Fibroblast of skin of back (primary cell): Measurements from ENCODE around the gene EIF4A3.
"Not testable (repeated sequence)": the region's sequence is repeated elsewhere in the genome, so short reads cannot be mapped to it uniquely, and the experiment has no call there.

Source experiments
- DNase-seq: peaks from one replicate; pipeline ENCODE4 v3.0.0-alpha.2; 2013

Gene EIF4A3

DNA sequence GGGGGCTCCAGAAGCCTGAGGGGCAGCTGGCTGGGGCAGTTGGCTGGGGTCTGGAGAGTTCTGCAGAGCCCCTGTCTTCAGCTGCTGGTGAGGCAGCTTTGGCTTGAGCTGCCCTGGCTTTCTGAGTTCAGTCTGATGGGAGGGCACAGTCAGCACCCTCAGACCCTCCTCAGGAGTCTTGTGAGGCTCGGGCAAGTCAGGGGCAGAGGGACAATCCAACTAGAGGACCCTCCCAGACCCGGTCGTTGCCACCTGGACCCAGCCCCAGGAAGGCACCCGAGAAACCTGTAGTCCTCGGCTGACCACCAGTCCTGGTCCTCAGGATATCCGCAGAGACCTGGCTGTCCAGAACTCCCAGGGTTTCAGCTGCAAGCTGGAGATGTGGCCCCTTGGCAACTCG lies 24.8 kb upstream of the EIF4A3 start:
- DNase-seq, result no peak

DNA sequence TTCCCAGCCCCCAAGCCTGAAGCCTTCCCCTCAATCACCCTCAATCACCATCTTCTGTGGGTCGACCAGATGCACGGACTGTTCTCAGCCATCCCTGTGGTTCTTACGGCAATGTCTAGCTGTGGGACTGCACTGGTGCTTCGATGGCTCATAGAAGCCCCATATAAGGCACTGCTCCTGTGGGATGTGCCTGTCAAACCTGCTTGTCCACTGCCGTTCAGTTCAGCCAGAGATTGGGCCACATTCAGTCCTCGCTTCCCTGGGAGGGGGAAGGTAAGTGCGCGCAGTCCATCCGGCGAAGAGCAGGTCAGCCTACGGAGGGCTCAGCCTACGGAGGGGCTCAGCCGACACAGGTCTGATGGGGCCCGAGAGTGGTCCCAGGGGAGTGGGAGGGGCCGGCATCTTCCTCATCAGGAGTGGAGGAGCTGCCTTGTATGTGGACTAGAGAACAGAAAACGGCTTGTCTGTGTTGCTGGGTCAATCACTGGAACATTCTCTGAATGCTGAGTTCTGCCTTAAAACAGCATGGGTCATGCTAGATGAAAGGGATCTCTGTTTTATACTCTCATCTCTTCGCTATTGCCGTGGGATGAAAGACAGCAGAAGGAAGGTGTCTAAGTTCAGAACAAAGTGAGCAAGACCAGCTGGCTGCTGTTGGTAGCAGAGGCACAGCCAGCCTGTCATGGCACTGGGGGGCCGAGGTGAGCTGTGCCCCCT lies 23.0 kb upstream of the EIF4A3 start, which contains the start of gene CARD14:
CARD14 (plus strand) TSS at position 247 of the 717 bp plus-strand sequence. CDS start 11,409 bp downstream, outside the sequence.
- no peak for DNase-seq

DNA sequence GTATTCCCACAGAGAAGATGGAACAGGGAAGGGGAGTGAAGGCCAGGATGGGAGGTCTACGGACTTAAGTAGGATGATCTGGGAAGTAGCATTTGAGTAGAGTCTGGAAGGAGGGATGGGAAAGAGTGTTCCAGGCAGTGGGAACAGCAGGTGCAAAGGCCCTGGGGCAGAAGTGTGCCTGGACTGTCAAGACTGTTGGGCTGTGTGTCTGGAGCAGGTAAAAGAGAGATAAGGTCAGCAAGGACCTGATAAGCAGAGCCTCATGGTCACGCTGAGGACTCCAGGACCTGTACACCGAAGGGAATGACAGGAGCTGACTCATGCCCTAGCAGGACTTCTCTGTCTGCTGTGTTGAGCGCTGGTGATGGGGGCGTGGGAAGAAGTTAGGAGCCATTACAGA lies 22.2 kb upstream of the EIF4A3 start:
- no peak for DNase-seq

DNA sequence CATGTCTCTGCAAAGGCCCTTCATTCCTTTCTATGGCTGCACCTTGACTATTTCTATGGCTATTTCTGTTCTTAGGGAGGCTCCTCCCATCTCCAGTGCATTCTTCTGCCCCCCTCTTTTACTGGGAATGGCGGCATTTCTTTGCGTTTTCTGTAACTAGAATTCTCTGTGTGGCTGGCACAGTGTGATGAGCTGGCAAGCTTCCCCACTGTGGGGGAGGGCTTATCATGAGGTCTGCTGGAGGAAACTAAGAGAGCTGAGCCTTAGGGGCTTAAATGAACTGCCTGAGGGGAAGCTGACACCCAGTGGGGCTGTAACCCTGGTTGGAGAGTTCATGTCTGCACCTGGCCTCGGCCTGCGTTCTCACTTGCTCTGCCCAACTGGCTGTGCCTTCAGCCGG lies 21.4 kb upstream of the EIF4A3 start:
- DNase-seq, result peak; percentile 45

DNA sequence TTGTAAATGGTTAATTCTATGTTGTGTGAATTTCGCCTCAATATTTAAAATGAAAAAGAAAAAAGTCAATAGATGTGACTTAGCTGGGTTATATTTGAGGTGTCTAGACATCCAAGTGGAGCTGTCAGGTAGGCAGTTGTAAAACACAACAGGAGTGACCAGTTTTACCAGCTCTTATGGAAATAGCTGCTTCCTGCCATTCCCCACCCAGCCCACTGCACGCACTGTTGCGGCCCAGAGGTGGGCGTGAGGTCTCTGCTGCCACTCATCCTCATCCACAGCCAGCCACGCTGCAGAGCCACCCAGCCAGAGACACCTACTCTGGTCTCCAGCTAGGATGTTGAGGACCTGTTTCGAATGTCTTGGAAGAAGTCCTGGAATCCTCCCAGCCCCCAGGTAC lies 19.5 kb upstream of the EIF4A3 start:
- DNase-seq, result no peak

DNA sequence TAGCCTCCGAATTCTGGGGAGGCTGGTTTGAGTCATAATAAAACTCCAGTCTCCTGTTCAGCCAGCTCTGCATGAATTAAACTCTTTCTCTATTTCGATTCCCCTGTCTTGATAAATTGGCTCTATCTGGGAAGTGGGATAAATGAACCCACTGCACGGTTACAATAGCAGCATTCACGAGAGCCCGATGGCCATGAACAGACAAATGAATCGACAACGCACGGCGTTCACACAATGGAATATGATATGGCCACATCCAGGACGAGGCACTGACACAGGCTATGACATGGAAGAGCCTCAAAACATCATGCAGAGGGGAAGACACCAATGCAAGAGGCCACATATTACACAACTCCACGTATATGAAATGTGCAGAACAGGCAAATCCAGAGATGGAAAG lies 17.3 kb upstream of the EIF4A3 start:
- no peak for DNase-seq

DNA sequence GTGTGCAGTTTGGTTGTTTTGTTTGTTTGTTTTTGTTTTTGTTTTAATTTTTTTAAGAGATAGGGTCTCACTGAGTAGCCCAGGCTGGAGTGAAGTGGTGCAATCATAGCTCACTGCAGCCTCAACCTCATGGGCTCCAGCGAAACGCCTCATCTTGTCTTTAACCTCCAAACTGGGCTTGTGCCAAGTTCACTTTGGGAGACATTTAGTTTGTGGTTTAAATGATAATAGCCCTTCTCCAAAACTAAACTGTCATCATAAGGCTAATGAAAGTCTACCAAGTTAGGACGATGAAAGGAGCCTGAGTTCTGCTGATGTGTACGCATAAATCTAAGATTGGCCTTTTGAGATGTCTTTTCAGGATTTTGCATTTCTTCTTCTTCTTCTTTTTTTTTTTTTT lies 16.4 kb upstream of the EIF4A3 start:
- DNase-seq, result no peak

DNA sequence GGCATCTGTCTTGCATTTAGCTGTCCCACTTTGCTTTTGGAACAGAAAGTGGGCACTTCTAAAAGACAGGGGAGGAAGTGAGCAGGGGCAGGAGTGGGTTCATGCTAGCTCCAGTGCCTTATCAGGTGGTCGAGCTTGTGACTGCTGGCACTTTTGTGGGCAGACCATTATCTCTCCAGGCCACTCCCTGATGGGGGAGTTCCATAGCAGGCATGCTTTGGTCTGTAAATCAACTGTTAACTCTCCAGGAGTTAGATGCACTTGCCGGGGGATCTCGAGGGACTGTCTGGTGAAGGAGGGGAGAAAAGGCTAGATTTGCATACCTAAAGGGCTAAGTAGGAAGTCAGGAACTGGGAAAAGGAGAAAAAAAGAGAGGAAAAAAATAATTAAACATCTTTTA lies 13.6 kb upstream of the EIF4A3 start:
- DNase-seq, result no peak

DNA sequence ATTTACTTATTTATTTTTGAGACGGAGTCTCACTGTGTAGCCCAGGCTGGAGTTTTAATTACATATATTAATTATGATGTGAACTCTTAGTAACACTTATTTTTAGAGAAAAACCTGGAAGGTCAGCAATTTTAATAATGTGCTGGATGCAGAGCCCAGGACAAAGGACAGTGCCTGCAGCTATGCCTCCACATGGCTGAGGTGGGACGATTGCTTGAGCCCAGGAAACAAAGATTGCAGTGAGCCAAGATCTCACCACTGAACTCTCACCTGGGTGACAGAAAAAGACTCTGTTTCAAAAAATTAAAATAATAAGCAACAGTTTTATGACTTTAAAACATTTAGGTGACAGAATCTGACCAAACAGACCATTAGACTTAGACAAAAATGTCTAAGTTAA lies 11.9 kb upstream of the EIF4A3 start:
- DNase-seq, result no peak

DNA sequence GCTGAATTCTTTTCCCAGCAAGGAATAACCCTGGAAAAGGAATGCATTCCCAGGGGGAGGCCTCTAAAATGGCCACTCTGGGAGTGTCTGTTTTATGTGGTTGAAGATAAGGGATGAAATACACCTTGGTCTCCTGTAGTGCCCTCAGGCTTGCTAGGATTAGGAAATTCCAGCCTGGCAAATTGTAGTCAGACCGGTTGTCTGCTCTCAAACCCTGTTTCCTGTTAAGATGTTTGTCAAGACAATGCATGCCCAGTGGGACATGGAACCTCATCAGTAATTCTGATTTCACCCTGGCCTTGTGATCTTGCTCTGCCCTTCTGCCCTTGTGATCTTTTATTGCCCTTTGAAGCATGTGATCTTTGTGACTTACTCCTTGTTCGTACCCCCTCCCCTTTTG lies 8.7 kb upstream of the EIF4A3 start:
- not testable (repeated sequence) for DNase-seq

DNA sequence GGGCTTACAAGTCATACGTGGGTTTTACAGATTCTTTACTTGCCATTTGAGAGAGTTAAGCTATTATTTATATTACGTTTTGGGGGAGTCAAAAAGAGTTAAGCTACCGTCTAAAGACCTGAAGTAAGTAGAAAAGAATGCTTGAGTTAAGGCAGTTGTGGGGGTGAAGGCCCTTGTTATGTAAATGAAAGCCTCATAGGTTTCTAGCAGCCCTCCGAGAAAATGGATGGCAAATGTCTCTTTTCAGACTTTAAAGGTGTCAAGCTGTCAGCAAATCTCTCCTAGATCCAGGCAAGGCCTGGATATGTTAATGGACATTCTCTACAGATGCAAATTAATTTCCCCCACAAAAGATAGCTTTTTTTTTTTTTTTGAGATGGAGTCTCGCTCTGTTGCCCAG lies 7.2 kb upstream of the EIF4A3 start:
- DNase-seq, result no peak

DNA sequence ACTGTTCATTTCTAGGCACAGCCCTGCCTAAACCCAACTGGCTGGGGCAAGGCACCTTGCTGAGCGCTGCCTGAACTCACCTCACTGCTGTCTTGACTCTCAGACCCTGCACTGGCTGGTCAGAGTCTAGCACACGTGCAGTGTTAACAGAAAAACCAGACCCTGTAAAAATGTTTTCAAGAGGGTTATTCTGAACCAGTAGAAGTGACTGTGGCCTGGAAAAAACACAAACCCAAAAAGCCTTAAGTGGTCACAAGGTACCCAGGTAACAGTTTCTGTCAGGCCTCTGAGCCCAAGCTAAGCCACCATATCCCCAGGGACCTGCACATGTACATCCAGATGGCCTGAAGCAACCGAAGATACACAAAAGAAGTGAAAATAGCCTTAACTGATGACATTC lies 6.1 kb upstream of the EIF4A3 start:
- DNase-seq, result no peak

DNA sequence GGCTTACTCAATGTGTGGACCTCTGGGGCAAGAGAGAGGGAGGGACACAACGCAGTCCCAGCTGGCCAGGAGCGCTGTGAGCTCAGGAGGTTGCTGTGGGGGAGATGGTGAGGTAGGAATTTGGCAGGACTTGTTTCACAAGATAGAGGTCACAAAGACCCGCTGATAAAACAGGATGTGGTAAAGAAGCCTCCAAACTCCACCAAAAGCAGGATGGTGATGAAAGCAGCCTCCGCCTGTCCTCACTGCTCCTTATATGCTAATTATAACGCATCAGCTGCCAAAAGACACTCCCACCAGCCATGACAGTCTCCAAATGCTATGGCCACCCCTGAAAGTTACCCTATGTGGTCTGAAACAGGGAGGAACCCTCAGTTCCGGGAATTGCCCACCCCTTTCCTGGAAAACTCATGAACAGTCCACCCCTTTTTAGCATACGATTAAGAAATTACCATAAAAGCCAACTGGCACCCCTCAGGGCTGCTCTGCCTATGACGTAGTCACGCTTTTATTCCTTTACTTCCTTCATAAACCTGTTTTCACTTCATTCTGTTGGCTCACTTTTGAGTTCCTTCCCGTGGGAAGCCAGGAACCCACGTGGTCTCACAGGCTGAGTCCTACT lies 5.3 kb upstream of the EIF4A3 start:
- peak; percentile 36 for DNase-seq

DNA sequence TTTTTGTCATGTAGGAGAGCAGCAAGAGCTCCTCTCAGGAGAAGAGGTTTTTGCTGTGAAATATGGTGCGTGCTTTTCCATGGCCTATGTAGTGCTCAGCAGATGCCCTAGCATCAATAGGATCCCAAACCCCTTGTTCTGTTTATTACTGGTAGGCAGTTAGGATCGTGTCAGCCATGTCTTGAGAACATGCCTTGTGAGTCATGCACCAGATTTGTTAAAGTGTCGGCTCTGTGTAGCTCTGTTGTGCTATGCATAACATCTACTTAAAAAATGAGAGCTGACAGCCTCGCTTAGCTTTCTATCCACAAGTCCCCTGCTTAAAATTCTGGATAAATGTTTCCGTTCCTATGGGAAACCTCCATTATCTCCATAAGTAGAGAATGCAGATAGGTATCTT lies 4.4 kb upstream of the EIF4A3 start:
- DNase-seq, result peak; percentile 84

DNA sequence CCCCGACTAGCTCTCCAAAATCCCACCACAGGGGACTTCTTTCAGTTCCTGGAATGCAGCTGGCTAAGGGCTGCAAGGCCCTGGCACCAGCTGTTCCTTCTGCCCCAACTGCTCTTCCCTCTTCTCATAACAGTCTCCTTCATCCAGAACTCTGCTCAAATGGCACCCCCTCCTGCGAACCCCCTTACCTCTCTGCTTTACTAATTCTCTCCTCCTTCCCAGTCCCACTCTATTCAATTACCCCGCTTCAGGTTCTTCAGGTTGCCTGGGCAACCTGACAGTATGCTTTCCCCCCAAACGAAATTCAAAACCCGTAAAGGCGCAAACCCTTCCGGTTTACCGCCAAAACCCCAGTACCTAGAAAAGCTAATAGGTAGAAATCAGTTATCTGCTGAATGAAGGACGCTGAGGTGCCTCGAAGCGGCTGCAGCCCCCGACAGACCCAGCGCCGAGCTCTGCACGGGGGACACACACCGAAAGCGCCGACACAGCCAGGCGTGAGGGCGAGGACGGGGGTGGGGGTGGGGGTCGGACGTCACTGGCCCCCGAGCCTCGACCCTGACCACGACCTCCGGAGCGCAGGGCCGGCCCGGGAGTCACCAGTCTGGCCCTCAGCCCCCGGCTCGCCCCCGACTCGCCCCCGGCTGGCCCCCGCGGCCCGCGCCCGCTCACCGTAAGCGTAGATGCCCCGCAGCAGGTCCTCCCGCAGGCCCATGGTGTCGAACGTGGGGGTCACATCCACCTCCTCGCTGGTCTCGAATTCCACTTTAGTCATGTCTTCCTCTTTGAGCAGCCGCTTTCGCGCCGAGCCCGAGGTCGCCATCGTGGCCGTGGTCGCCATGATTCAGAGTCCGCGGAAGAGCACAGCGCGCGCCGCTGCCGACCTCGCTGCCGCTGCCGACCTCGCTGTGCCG lies 550 bp downstream of the EIF4A3 start:
- DNase-seq, result no peak

DNA sequence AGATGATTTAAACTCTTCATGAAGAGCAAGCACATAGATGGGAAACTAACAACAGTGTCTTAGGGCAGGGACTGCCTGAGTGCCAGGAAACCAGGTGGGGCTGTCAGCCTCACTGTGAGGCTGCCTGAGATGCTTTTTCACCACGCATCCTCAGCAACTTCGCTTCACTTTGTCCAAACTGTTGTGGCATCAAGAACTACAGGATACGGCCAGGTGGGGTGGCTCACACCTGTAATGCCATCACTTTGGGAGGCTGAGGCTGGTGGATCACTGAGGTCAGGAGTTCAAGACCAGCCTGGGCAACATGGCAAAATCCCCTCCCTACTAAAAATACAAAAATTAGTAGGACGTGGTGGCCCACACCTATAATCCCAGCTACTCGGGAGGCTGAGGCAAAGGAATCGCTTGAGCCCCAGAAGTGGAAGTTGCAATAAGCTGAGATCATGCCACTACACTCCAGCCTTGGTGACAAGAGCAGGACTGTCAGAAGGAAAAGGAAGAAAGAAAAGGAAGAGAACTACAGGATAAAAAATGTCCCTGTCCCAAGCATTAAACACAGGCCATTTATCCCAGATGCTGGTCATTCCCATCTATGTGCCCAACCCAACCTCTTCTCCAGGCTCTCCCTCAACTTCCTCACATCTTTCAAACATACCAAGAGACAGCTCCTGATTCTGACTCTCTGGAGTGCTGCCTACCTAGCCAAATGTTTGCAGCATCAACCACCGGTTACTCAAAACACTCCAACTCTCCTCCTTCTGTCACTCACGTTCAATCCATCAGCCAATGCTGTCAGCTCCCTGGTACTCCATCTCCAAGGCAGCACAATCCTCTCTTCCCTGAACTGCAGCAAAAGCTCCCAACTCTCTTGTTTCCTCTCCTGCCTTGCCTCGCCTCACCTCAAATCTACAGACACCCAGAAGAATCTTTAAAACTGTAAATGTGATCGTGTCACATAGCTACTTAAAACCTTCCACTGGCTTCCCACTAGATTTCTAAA lies 1.6 kb downstream of the EIF4A3 start:
- DNase-seq, result no peak

DNA sequence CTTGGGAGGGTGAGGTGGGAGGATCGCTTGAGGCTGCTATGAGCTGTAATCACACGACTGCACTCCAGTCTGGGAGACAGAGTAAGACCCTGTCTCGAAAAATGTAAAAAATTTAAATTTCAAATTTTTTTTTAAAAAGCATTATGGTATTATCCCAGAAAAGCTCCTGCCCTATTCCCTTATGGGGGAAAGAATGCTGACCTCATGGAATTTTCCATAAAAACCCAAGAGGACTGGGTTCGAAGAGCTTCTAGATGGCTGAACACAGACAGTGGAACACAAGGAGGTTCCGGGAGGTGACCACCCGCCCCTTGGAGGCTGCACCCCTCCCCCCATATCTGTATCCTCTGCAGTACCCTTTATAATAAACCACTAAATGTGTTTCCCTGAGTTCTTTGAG lies 4.0 kb downstream of the EIF4A3 start:
- DNase-seq, result no peak

DNA sequence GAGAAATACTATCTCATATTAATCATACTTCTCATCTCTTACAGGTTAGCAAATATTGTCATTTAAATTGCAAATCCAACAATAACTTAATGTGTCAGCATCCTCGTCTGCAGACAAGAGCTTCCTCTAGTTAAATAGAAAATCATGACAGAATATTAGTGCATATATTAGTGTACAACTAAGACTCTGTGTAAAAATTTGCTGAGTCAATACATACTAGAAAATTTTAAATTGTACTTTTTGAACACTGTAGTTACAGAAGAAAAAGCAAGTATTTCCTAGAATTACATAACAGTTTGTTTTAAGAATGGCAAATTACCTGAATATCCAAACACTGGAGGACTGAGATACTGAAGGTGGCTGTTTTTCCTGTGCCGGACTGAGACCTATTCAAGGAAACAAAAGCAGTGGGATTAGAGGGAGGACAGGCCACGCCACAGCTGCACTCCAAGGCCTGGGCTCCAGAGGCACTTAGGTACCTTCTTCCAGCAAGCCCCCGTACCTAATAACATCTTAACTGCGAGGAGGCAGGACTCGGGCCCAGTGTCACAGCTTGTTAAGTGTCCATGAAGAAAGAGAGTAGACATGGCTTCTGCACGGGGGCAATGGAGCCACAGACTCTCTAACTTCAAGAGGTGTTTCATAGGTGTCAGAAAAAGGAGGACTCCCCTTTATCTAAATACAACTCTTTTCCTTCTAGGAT lies 5.3 kb downstream of the EIF4A3 start:
- no peak for DNase-seq

DNA sequence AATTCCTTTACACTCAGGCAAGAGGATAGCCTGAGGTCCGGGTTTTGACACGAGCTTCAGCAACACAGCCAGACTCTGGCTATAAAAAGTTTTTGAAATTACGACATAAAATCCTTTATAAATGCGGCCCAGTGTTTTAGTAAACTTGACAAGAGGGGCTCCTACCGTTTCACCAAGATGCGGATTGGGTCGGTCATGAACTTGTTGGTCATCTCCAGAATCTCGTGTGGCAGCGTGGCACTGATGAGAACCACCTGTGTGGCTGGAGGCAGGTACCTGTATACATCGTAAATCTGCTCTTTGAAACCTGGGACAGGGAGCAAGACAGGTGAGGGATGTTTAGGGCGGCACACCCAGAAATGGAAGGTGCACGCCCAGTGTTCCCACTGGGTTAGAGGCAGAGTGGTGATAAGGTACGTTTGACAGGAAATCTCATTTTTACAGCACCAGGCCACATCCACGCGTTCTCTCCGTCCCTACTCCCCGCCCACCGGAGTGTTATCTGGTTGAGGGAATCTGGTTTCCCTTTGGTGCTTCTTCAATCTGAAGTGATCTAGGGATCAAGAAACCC lies 8.0 kb downstream of the EIF4A3 start:
- no peak for DNase-seq

DNA sequence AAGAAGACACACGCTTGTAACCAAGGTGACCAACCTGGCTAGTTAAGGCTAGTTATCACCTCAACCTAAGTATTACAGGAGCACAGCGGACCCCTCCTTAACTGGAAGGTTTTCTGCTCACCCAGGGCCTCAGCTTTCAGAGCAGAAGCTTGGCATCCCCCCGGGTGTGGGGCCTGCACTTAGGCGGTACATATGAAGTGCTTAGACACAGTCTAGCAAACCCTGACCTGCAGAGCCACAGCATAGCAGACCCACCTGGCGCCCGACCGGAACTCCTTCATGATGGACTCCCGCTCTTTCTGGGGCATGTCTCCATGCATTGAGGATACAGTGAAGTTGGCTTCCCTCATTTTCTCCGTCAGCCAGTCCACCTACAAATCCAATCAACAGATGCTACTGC lies 9.8 kb downstream of the EIF4A3 start:
- DNase-seq, result no peak

DNA sequence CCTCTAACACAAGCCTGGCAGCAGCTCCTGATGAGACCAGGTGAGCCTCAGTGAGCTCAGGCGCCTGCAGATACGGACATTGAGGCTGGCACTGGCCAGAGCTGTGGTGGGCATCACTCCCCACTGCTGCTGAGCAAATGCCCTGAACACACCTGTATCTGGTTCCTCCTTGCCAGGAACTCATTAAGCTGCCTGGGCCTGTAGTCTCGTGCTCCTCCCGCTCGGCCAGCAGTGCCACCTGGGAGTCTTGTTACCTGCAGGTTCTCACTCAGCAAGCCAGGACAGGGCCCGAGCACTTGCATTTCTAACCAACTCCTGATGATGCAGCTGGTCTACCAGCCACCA lies 13.3 kb downstream of the EIF4A3 start:
- DNase-seq, result no peak
